Sigmoid colon (tissue), 7 donors: ENCODE results near the gene ARHGAP6. TPM values are rescaled to one million over a fixed set of nuclear protein-coding genes. Genes with fewer than 3 reads are reported as not detected.
A peak's percentile ranks its signal among the peaks of the same experiment; 100 is the strongest.

Source experiments
- DNase-seq: peaks from one replicate; pipeline ENCODE4 v3.0.0-alpha.2; 2019
- H3K27ac ChIP-seq, 4 donors: fragments of 200-600 bp; sonication (generic); one replicate each; pipeline ENCODE4 v1.5.1; 2016 to 2019; ENCODE audit warnings: mild to moderate bottlenecking in 1 of 4
- H3K27me3 ChIP-seq, 3 donors: fragments of 200-600 bp; sonication (generic); one replicate each; pipeline ENCODE4 v1.5.1; 2019; ENCODE audit warnings: mild to moderate bottlenecking in 1 of 3
- H3K36me3 ChIP-seq, 4 donors: fragments of 200-600 bp; sonication (generic); one replicate each; pipeline ENCODE4 v1.5.1; 2016 to 2019
- H3K4me1 ChIP-seq, 4 donors: fragments of 200-600 bp; sonication (generic); one replicate each; pipeline ENCODE4 v1.5.1; 2017 to 2019
- H3K4me3 ChIP-seq, 4 donors: fragments of 200-600 bp; sonication (generic); one replicate each; pipeline ENCODE4 v1.5.1; 2017 to 2019; ENCODE audit warnings: mild to moderate bottlenecking in 2 of 4, moderate library complexity in 1 of 4
- H3K9me3 ChIP-seq, 4 donors: fragments of 200-600 bp in 3 of 4; sonication (generic) in 3 of 4; one replicate each; pipeline versions ENCODE4 v1.5.1 to v1.6.1; 2013 to 2019
- CTCF ChIP-seq, 4 experiments: fragments of 450-650 bp in 3 of 4; fragments of 200-600 bp in 1 of 4; IDR thresholded peaks; one replicate each; pipeline ENCODE4 v1.5.1; 2016 to 2019; ENCODE audit warnings: antibody characterized with exemption in 4 of 4, mild to moderate bottlenecking in 3 of 4, moderate library complexity in 2 of 4
- EP300 ChIP-seq, 4 donors: sonication (generic); formaldehyde crosslinking; IDR thresholded peaks; one replicate each; pipeline ENCODE4 v1.6.1; 2017; ENCODE audit warnings: antibody characterized with exemption in 4 of 4
- POLR2A ChIP-seq, 2 donors: fragments of 450-650 bp; IDR thresholded peaks; one replicate each; pipeline ENCODE4 v1.6.1; 2016; ENCODE audit warnings: antibody characterized with exemption in 2 of 2, mild to moderate bottlenecking in 2 of 2, moderate library complexity in 2 of 2
- POLR2AphosphoS5 ChIP-seq, 4 donors: sonication (generic); formaldehyde crosslinking; IDR thresholded peaks; one replicate each; pipeline ENCODE4 v1.6.1; 2017; ENCODE audit warnings: antibody characterized with exemption in 4 of 4
- WGBS, 2 donors: extraction: QIAGEN DNeasy Blood & Tissue Kit; methylation state at CpG; one replicate each; pipeline ENCODE4 v1.1.7; 2013; 5-methylcytosine and 5-hydroxymethylcytosine counted together
- intact Hi-C: fragments of 100-400 bp; cut with DNase I; formaldehyde crosslinking; loops from one replicate; pipeline ENCODE4 v1.15.1; 2023
- polyA plus RNA-seq, 3 donors: library from polyadenylated mRNA; stranded (reverse); fragments of 200-250 nt; gene quantifications; one replicate each; pipeline ENCODE4 v1.2.3, GENCODE V29; 2013
- total RNA-seq, 4 donors: library from RNA; depleted of rRNA; stranded (reverse); fragments of >200 nt; gene quantifications; one replicate each; pipeline ENCODE4 v1.1.0, GENCODE V29; 2016
- donor health status: healthy with polysubstance abuse.
- donor health status: Bipolar disorder and iron deficiency.
- donor health status: healthy.

The ARHGAP6 gene
- total and polyA plus RNA-seq, 7 donors = 1.4 to 47.6 (median 36.2) TPM

GRCh38 chrX:11446949-11447348, 218.8 kb downstream of the ARHGAP6 start:
- TF ChIP-seq POLR2A (IDR thresholded peaks at IDR 0.05) (no peak), POLR2AphosphoS5 (IDR thresholded peaks at IDR 0.05) (no peak)
- no peaks in the 10 kb centered on the region for H3K9me3 ChIP-seq
- peaks cover 0 to 37% (median 23%) of the 10 kb centered on the region in 4 donors for H3K4me1 ChIP-seq
- intact Hi-C loops = no loop called here
- no peak overlapping the region for H3K4me3 ChIP-seq
- no peaks in the 10 kb centered on the region for H3K27me3 ChIP-seq
- H3K27ac ChIP-seq = peak overlapping the region; percentile 44 to 76 (median 64)
- H3K36me3 ChIP-seq = no peaks in the 10 kb centered on the region
- DNase-seq = no peak
- 89 to 92% methylated on average over 4 of the region's 4 CpGs for WGBS, 2 donors

DNA sequence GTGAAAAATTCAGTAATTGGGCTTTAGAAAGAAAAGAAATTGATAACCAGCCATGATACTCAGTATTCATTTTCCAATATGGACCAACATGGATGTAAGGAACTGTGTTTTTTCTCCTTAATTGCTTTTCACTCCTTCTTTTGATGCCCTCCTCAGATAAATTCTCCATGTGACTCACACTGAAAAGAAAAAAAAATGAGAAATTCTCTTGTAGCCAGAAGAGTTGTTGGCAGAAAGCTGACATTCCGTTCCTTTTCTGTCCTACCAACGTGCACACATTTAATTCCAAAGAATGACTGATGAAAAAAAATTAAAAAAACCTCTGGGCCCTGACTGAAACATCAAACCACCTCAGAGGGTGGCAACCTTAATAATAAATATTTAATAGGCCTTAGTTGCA, 219.4 kb downstream of the ARHGAP6 start:
- WGBS, 2 donors = 77 to 80% methylated on average over 2 of the region's 2 CpGs
- H3K27me3 ChIP-seq = no peaks in the 10 kb centered on the region
- no peak for DNase-seq
- TF ChIP-seq POLR2AphosphoS5 (IDR thresholded peaks at IDR 0.05) (no peak), EP300 (IDR thresholded peaks at IDR 0.05) (no peak), POLR2A (IDR thresholded peaks at IDR 0.05) (no peak), CTCF (IDR thresholded peaks at IDR 0.05) (no peak)
- peaks cover 0 to 37% (median 23%) of the 10 kb centered on the region in 4 donors for H3K4me1 ChIP-seq
- no peaks in the 10 kb centered on the region for H3K36me3 ChIP-seq
- H3K9me3 ChIP-seq = no peaks in the 10 kb centered on the region
- peak overlapping the region; percentile 44 to 76 (median 64) for H3K27ac ChIP-seq
- intact Hi-C loops = no loop called here
- no peak overlapping the region for H3K4me3 ChIP-seq

DNA sequence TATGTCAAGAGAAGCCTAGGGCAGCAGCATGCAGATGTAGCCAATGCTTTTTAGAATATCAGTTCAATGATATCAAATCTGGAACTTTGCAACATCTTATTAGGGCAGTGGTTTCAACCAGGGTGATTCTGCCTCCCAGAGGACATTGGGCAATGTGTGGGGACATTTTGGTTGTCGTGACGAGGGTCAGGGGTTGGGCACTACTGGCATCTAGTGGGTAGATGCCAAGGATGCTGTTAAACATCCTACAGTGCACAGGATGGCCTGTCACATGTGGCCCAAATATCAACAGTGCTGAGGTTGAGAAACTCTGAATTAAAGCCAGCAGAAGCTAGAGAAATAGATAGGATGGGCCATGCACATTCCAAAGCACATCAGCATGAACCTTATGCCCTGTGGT, 220.2 kb downstream of the ARHGAP6 start:
- H3K9me3 ChIP-seq = no peaks in the 10 kb centered on the region
- peak overlapping the region; percentile 12 to 76 (median 64) for H3K27ac ChIP-seq
- TF ChIP-seq POLR2AphosphoS5 (IDR thresholded peaks at IDR 0.05) = no peak
- no peak for TF ChIP-seq EP300 (IDR thresholded peaks at IDR 0.05)
- no peak for TF ChIP-seq CTCF (IDR thresholded peaks at IDR 0.05)
- no peak for TF ChIP-seq POLR2A (IDR thresholded peaks at IDR 0.05)
- H3K4me3 ChIP-seq = no peak overlapping the region
- no peaks in the 10 kb centered on the region for H3K36me3 ChIP-seq
- H3K4me1 ChIP-seq = peaks cover 0 to 34% (median 22%) of the 10 kb centered on the region in 4 donors
- no peaks in the 10 kb centered on the region for H3K27me3 ChIP-seq
- intact Hi-C loops = no loop called here
- WGBS, 2 donors = 85 to 86% methylated on average over 2 of the region's 2 CpGs
- no peak for DNase-seq

DNA sequence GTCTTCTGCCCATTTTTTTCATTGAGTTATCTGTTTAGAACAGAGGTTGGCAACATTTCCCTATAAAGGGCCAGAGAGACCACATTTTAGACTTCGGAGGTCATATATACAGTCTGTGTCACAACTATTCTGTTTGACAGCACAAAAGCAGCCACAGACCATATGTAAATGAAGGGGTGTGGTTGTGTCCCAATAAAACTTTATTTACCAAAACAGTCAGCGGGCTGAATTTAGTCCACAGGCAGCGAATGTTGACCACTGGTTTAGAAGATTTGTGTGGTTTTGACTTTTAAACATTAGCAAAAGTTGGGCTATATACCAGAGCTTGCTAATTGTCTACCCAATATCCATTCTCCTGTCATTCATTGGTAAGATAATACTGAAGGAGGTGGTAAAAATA, 221.7 kb downstream of the ARHGAP6 start:
- Histone ChIP-seq H3K4me1 (peaks cover 0 to 42% (median 19%) of the 10 kb centered on the region in 4 donors), H3K36me3 (no peaks in the 10 kb centered on the region), H3K9me3 (no peaks in the 10 kb centered on the region), H3K27ac (peak overlapping the region in 1 of 4 donors; percentile 59), H3K4me3 (no peak overlapping the region), H3K27me3 (no peaks in the 10 kb centered on the region)
- no peak for DNase-seq
- 62 to 91% methylated on average over 3 of the region's 3 CpGs for WGBS, 2 donors
- TF ChIP-seq CTCF (IDR thresholded peaks at IDR 0.05) (no peak), EP300 (IDR thresholded peaks at IDR 0.05) (no peak), POLR2AphosphoS5 (IDR thresholded peaks at IDR 0.05) (no peak), POLR2A (IDR thresholded peaks at IDR 0.05) (no peak)
- intact Hi-C loops = no loop called here

DNA sequence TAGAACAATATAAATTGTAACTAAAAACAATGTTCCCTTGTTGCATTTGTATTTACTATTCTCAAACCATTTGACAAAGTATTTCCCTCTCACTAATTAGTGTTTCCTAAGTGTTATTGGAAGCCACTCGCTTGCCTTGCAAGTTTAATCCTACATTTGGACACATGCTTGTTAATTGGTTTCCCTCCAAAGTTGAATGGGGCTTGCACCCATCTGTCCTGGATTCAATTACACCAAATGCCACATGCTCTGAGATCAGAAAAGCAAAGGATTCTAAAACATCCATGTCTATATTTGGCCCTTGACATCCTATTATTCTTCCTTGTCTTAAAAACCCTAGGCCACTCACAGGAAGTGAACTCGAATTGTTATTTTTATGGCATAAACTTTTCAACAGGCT, 225.9 kb downstream of the ARHGAP6 start:
- no peak for DNase-seq
- 71 to 74% methylated on average over 2 of the region's 2 CpGs for WGBS, 2 donors
- Histone ChIP-seq H3K9me3 (no peaks in the 10 kb centered on the region), H3K4me3 (no peak overlapping the region), H3K27me3 (no peaks in the 10 kb centered on the region), H3K36me3 (no peaks in the 10 kb centered on the region), H3K27ac (peak overlapping the region; percentile 61 to 86 (median 72)), H3K4me1 (peaks cover 0 to 49% (median 24%) of the 10 kb centered on the region in 4 donors)
- no peak for TF ChIP-seq POLR2AphosphoS5 (IDR thresholded peaks at IDR 0.05)
- TF ChIP-seq CTCF (IDR thresholded peaks at IDR 0.05) = no peak
- TF ChIP-seq EP300 (IDR thresholded peaks at IDR 0.05) = no peak
- no peak for TF ChIP-seq POLR2A (IDR thresholded peaks at IDR 0.05)
- intact Hi-C loops = no loop called here
